Activated CD4-positive, alpha-beta T cell treated with anti-CD3 and anti-CD28 coated beads, Interleukin-2, amount 10 ng/mL, durations not matched to agents 7 days and 5 days (primary cell): Measurements from ENCODE around the gene VRTN. TPM values are rescaled to one million over a fixed set of nuclear protein-coding genes. Genes with fewer than 3 reads are reported as not detected.
"Not testable (repeated sequence)": the region's sequence is repeated elsewhere in the genome, so short reads cannot be mapped to it uniquely, and the experiment has no call there.

ENCODE experiments used
- CTCF ChIA-PET: fragments of 350-600 bp; sonication (Branson Sonifier 250); formaldehyde crosslinking; loops from one replicate; lab custom pipeline; 2021; ENCODE audit warnings: antibody characterized with exemption; lab: Charles Lee
- POLR2A ChIA-PET: fragments of 350-600 bp; sonication (Branson Sonifier 250); formaldehyde crosslinking; loops from one replicate; lab custom pipeline; 2021; ENCODE audit warnings: antibody characterized with exemption; lab: Charles Lee
- DNase-seq: peaks from one replicate; pipeline ENCODE4 v3.0.0-alpha.2; 2020
- H3K27ac Mint-ChIP-seq: one replicate; pipeline ENCODE4 v1.8.0; 2021; ENCODE audit warnings: mild to moderate bottlenecking, moderate library complexity, mixed read lengths
- H3K27me3 Mint-ChIP-seq: one replicate; pipeline ENCODE4 v1.8.0; 2021; ENCODE audit warnings: mixed read lengths
- H3K36me3 Mint-ChIP-seq: one replicate; pipeline ENCODE4 v1.8.0; 2021; ENCODE audit warnings: low read depth, mixed read lengths
- H3K4me1 Mint-ChIP-seq: one replicate; pipeline ENCODE4 v1.8.0; 2021; ENCODE audit warnings: mixed read lengths
- H3K4me3 Mint-ChIP-seq: one replicate; pipeline ENCODE4 v1.8.0; 2021; ENCODE audit warnings: mild to moderate bottlenecking, moderate library complexity, mixed read lengths
- H3K9me3 Mint-ChIP-seq: one replicate; pipeline ENCODE4 v1.8.0; 2021; ENCODE audit warnings: mixed read lengths
- total RNA-seq, 2 experiments: library from RNA; stranded (reverse); gene quantifications; one replicate each; pipeline ENCODE4 v1.2.3, GENCODE V29; 2021

The VRTN gene
- total RNA-seq, 2 experiments from 2014 or later = not detected

DNA sequence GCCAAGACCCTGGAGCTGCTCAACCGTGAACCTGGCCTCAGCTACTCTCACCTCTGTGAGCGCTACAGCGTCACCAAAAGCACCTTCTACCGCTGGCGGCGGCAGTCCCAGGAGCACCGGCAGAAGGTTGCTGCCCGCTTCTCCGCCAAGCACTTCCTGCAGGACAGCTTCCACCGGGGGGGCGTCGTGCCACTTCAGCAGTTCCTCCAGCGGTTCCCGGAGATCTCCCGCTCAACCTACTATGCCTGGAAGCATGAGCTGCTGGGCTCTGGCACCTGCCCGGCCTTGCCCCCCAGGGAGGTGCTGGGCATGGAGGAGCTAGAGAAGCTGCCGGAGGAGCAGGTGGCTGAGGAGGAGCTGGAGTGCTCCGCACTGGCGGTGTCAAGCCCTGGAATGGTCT lies 9.3 kb downstream of the VRTN start:
- Mint-ChIP-seq H3K27ac (no peak overlapping the region), H3K27me3 (peaks cover 5% of the 10 kb centered on the region), H3K4me3 (no peak overlapping the region), H3K36me3 (no peaks in the 10 kb centered on the region), H3K9me3 (no peaks in the 10 kb centered on the region), H3K4me1 (no peaks in the 10 kb centered on the region)
- POLR2A ChIA-PET = no interaction called here
- no peak for DNase-seq
- CTCF ChIA-PET = interaction anchor here (0.6 kb wide), 1 partner anchor 402 kb away, joined by 3 read pairs; no protein-coding TSS in a partner anchor

DNA sequence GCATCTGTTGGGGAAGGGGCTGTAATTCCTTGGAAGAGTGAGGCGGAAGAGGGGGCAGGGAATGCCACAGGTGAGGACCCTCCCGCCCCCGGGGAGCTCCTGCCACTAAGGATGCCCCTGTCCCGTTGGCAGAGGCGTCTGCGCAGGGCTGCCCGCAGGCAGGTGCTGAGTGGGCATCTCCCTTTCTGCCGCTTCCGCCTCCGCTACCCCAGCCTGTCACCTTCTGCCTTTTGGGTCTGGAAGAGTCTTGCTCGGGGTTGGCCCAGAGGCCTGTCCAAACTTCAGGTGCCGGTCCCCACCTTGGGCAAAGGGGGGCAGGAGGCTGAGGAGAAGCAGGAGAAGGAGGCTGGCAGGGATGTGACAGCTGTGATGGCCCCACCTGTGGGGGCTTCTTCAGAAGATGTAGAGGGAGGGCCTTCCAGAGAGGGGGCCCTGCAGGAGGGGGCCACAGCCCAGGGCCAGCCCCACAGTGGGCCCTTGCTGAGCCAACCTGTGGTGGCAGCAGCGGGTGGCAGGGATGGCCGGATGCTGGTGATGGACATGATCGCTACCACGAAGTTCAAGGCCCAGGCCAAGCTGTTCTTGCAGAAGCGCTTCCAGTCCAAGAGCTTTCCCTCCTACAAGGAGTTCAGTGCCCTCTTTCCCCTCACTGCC lies 10.0 kb downstream of the VRTN start:
- Mint-ChIP-seq H3K36me3 (no peaks in the 10 kb centered on the region), H3K9me3 (no peaks in the 10 kb centered on the region), H3K27ac (no peak overlapping the region), H3K27me3 (peaks cover 3% of the 10 kb centered on the region), H3K4me3 (no peak overlapping the region), H3K4me1 (no peaks in the 10 kb centered on the region)
- ChIA-PET POLR2A (no interaction called here), CTCF (interaction anchor here (0.6 to 0.9 kb wide), 2 partner anchors 9 to 402 kb away, joined by 3 read pairs; no protein-coding TSS in a partner anchor)
- no peak for DNase-seq

DNA sequence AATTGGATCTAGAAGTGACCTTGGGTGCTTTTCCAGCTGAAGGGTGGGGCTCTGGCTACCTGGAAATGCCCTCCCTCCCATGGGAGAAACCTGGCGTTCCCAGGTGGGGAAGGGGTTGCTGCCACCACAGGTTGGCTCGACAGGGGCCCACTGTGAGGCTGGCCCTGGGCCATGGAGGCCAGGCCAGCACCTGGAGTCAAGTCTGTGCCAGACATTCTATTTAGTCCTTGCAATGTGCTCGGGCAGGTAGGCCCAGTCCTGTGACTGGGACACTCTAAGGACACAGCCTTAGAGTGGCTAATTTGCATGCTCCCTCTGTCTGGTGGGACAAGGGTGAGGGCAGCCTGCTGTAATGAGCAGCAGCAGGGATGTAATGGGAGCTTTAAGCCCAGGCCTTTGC lies 11.9 kb downstream of the VRTN start:
- H3K4me1 Mint-ChIP-seq = no peaks in the 10 kb centered on the region
- no peaks in the 10 kb centered on the region for H3K36me3 Mint-ChIP-seq
- H3K4me3 Mint-ChIP-seq = no peak overlapping the region
- peaks cover 7% of the 10 kb centered on the region for H3K27me3 Mint-ChIP-seq
- H3K27ac Mint-ChIP-seq = no peak overlapping the region
- CTCF ChIA-PET = no interaction called here
- POLR2A ChIA-PET = no interaction called here
- no peaks in the 10 kb centered on the region for H3K9me3 Mint-ChIP-seq
- DNase-seq = no peak

DNA sequence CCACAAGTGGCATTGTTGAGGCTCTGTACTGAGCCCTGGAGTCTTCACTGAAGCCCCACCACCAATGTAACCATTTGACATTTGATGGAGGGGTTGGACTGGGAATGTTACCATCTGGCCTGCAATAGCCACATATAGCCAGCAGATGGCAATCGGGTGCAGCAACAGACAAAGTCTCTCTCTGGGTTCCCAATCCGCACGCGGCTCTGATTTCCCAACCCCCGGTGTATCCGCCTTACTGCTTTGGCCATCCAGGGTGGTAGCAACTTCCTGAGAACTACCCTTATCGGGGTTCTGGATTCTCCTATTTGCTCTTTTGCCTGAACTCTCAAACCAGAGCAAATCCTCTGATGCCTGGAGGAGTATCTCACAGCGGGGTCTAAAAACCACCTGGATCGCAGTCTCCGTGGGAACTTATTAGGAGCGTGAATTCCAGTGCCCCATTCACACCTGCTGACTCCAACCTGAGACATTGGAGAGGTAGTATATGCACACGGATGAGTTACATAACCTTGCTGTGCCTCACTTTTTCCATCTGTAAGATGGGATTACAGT lies 14.2 kb downstream of the VRTN start:
- no peaks in the 10 kb centered on the region for H3K36me3 Mint-ChIP-seq
- POLR2A ChIA-PET = no interaction called here
- H3K27me3 Mint-ChIP-seq = peaks cover 7% of the 10 kb centered on the region
- CTCF ChIA-PET = no interaction called here
- DNase-seq = peak; percentile 73
- no peaks in the 10 kb centered on the region for H3K4me1 Mint-ChIP-seq
- H3K9me3 Mint-ChIP-seq = no peaks in the 10 kb centered on the region
- no peak overlapping the region for H3K4me3 Mint-ChIP-seq
- no peak overlapping the region for H3K27ac Mint-ChIP-seq

DNA sequence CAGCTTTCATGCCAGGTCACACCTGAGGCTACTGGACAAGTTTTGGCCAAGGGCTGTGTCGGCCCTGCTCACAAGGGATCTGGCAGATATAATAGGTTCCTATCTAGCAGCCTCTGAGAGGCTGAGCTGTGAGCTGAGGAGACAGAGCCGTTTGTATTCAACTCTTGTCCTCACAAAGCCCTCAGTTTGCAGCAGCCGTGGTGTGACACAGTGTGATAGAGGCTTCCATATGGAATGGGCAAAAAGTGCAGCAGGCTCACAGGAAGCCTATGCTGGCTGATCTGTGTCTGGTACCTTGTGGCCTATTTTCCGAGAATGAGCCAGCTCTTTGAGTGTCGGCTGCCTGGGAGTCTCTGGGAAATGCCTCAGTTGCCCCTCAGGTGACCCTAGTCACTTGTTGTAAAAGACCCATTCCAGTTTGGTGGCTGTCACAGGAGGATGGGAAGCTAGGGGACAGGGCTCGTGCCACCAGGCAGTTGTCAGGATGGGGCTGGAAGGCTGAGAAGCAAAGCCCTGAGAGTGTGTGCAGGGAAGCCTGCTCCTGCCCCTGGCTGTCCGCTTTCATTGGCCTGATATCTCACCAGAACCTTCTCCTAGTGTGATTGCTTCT lies 16.1 kb downstream of the VRTN start:
- Mint-ChIP-seq H3K27ac (no peak overlapping the region), H3K36me3 (no peaks in the 10 kb centered on the region), H3K4me3 (no peak overlapping the region), H3K9me3 (no peaks in the 10 kb centered on the region), H3K27me3 (peaks cover 7% of the 10 kb centered on the region), H3K4me1 (no peaks in the 10 kb centered on the region)
- DNase-seq = no peak
- POLR2A ChIA-PET = no interaction called here
- CTCF ChIA-PET = no interaction called here

DNA sequence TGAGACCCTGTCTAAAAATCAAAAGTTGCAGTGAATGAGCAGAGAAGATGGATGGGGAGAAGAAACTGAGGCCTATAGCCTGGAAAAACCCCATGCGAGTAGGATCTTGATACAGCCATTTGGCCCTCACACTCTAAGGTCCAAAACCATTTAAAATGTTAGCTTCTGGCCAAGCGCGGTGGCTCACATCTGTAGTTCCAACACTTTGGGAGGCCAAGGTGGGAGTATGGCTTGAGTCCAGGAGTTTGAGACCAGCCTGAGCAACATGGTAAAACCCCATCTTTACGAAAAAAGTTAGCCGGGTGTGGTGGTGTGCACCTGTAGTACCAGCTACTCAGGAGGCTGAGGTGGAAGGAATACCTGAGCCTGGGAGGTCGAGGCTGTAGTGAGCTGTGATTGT lies 19.8 kb downstream of the VRTN start:
- Mint-ChIP-seq H3K4me3 (no peak overlapping the region), H3K27ac (no peak overlapping the region), H3K4me1 (no peaks in the 10 kb centered on the region), H3K9me3 (no peaks in the 10 kb centered on the region), H3K27me3 (peaks cover 3% of the 10 kb centered on the region), H3K36me3 (no peaks in the 10 kb centered on the region)
- ChIA-PET POLR2A (no interaction called here), CTCF (no interaction called here)
- DNase-seq = no peak

DNA sequence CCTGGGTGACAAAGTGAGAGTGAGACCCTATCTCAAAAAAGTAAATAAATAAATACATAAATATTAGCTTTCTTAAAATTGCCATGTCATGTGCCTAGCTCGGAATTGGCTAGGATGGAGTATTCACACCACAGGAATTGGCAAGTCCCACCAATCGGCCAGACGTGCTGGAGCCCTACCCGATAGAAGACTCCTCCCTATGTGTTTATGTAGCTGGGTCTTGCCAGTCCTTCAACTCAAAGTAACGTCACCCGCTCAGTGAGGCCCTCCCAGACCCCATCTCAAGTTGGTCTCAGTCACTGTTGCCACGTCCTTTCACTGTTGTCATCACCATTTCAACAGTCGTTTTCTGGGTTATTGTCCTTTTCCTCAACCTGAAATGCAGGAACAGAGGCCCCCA lies 20.2 kb downstream of the VRTN start:
- POLR2A ChIA-PET = no interaction called here
- no peak overlapping the region for H3K4me3 Mint-ChIP-seq

DNA sequence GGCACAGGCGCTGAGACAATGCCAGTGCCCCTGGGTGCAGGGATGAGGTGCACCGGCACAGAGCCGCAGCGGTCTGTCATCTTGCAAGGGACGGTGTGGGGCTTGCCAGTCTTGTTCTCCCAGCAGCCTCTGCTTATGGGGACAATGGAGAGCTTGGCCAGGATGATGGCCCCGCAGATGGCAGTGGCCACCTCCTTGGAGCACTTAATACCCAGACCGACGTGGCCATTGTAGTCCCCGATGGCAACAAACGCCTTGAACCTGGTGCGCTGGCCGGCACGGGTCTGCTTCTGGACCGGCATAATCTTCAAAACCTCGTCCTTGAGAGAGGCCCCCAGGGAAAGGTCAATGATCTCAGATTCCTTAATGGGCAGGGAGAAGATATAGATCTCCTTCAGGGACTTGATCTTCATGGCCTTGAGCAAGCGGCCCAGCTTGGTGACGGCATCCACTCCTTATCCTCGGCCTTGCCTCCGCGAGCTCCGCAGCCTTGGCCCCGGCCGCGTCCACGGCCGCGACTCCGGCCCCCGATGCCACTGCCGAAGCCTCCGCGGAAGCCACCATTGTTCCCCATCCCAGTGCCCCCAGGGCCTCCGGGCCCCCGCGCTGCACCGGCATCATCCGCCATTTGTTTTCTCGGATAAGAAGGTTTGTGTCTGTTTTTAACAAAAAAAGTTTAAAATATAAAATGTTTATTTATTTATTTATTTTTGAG lies 29.9 kb downstream of the VRTN start:
- H3K27me3 Mint-ChIP-seq = peaks cover 1% of the 10 kb centered on the region
- no peaks in the 10 kb centered on the region for H3K36me3 Mint-ChIP-seq
- no peak overlapping the region for H3K27ac Mint-ChIP-seq
- H3K4me3 Mint-ChIP-seq = no peak overlapping the region
- ChIA-PET CTCF (no interaction called here), POLR2A (no interaction called here)
- no peaks in the 10 kb centered on the region for H3K4me1 Mint-ChIP-seq
- no peak for DNase-seq
- no peaks in the 10 kb centered on the region for H3K9me3 Mint-ChIP-seq

More for the DNA sequence above, 20.2 kb downstream of the VRTN start:
- CTCF ChIA-PET = no interaction called here
- Mint-ChIP-seq H3K4me1 (no peaks in the 10 kb centered on the region), H3K36me3 (no peaks in the 10 kb centered on the region), H3K27ac (no peak overlapping the region), H3K9me3 (no peaks in the 10 kb centered on the region), H3K27me3 (peaks cover 3% of the 10 kb centered on the region)
- DNase-seq = no peak

DNA sequence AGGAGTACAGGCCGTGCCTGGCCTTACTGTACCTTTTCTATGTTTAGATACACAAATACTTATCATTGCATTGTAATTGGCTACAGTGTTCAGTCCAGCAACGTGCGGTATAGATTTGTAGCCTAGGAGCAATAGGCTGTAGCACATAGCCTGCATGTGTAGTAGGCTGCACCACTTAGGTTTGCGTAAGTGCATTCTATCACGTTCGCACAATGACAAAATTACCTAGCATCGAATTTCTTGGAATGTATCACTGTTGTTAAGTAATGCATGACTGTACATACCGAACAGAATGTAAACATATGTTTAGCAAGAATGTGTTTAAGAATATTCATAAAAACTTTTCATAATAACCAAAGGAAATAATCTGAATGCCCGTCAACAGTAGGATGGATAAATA lies 31.9 kb downstream of the VRTN start:
- no peak for DNase-seq
- no peak overlapping the region for H3K4me3 Mint-ChIP-seq
- POLR2A ChIA-PET = no interaction called here
- no peaks in the 10 kb centered on the region for H3K36me3 Mint-ChIP-seq
- H3K9me3 Mint-ChIP-seq = no peaks in the 10 kb centered on the region
- H3K27ac Mint-ChIP-seq = no peak overlapping the region
- CTCF ChIA-PET = no interaction called here
- H3K27me3 Mint-ChIP-seq = peaks cover 8% of the 10 kb centered on the region
- H3K4me1 Mint-ChIP-seq = no peaks in the 10 kb centered on the region

DNA sequence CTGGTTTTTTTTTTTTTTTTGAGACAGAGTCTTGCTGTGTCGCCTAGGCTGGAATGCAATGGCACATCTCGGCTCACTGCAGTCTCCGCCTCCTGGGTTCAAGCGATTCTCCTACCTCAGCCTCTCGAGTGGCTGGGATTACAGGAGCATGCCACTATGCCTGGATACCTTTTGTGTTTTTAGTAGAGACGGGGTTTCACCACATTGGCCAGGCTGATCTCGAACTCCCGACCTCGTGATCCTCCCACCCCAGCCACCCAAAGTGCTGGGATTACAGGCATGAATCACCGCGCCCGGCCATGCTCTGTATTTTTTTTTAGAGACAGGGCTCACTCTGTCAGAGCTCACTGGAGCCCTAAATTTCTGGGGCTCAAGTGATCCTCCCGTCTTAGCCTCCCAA lies 32.6 kb downstream of the VRTN start:
- no peaks in the 10 kb centered on the region for H3K9me3 Mint-ChIP-seq
- H3K27me3 Mint-ChIP-seq = peaks cover 8% of the 10 kb centered on the region
- ChIA-PET CTCF (interaction anchor here (0.5 kb wide), 1 partner anchor 27 kb away, joined by 4 read pairs; no protein-coding TSS in a partner anchor), POLR2A (no interaction called here)
- H3K27ac Mint-ChIP-seq = no peak overlapping the region
- no peaks in the 10 kb centered on the region for H3K36me3 Mint-ChIP-seq
- H3K4me3 Mint-ChIP-seq = no peak overlapping the region
- no peaks in the 10 kb centered on the region for H3K4me1 Mint-ChIP-seq
- no peak for DNase-seq

DNA sequence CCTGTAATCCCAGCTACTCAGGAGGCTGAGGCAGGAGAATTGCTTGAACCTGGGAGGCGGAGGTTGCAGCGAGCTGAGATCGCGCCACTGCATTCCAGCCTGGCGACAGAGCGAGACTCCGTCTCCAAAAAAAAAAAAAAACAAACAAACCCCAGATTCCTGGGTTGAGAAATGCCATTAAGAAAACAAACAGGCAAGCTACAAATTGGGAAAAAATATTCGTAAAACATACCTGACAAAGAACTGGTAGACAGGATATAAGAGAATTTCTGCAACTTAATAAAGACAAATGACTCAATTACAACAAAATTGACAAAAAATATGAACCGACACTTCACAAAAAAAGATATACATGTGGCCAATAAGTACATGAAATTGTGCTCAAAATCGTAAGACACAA lies 33.3 kb downstream of the VRTN start:
- DNase-seq, H3K36me3 Mint-ChIP-seq, H3K9me3 Mint-ChIP-seq, H3K27ac Mint-ChIP-seq, POLR2A ChIA-PET, H3K4me3 Mint-ChIP-seq, CTCF ChIA-PET, H3K4me1 Mint-ChIP-seq: not testable (repeated sequence)
- peaks cover 13% of the 10 kb centered on the region for H3K27me3 Mint-ChIP-seq

DNA sequence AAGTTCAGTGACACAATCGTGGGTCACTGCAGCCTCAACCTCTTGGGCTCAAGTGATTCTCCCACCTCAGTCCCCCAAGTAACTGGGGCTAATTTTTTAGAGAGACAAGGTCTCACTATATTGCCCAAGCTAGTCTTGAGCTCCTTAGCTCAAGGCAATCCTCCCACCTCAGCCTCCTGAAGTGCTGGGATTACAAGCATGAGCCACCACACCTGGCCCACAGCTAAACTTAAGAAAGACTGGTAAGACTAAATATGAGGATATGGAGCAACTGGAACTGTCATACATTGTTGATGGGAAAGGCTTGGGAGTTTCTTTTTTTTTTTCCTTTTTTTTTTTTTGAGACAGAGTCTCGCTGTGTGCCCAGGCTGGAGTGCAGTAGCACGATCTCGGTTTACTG lies 34.0 kb downstream of the VRTN start:
- Mint-ChIP-seq H3K4me1 (no peaks in the 10 kb centered on the region), H3K36me3 (no peaks in the 10 kb centered on the region), H3K9me3 (no peaks in the 10 kb centered on the region), H3K27ac (no peak overlapping the region), H3K4me3 (no peak overlapping the region), H3K27me3 (peaks cover 18% of the 10 kb centered on the region)
- CTCF ChIA-PET = interaction anchor here (0.8 kb wide), 1 partner anchor 27 kb away, joined by 7 read pairs; no protein-coding TSS in a partner anchor
- POLR2A ChIA-PET = no interaction called here
- no peak for DNase-seq

DNA sequence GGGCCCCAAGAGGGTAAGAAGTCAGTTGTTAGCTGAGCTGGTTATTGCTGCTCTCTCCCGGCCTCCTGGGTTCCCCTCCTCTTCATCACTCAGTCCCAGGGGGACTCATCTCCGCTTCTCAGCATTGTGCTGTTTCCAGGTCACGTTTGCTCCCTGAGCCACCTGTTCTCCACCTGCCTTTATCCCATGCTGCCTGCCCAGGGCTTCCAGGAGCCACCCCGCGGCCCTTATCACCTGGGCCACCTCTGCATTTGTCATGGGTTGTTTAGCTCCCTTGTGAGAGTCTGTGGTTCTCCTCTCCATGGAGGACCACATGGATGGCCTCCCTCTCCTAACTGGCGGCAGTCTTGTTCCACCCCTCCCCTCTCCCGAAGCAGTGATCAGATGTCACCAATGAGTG lies 41.7 kb downstream of the VRTN start:
- H3K27ac Mint-ChIP-seq = no peak overlapping the region
- H3K36me3 Mint-ChIP-seq = no peaks in the 10 kb centered on the region
- no peaks in the 10 kb centered on the region for H3K9me3 Mint-ChIP-seq
- no peaks in the 10 kb centered on the region for H3K4me1 Mint-ChIP-seq
- H3K27me3 Mint-ChIP-seq = peaks cover 16% of the 10 kb centered on the region
- ChIA-PET POLR2A (interaction anchor here (0.7 kb wide), 1 partner anchor 115 kb away, joined by 3 read pairs; no protein-coding TSS in a partner anchor), CTCF (interaction anchor here (1.2 kb wide), 1 partner anchor 10 kb away, joined by 3 read pairs; no protein-coding TSS in a partner anchor)
- DNase-seq = no peak
- H3K4me3 Mint-ChIP-seq = no peak overlapping the region
